H1 (cell line): ENCODE data around the gene APOL1. TPM values are rescaled to one million over a fixed set of nuclear protein-coding genes. Genes with fewer than 3 reads are reported as not detected.
"Not testable (repeated sequence)": the region's sequence is repeated elsewhere in the genome, so short reads cannot be mapped to it uniquely, and the experiment has no call there.

Source experiments
- CTCF ChIA-PET: fragments of 300-600 bp; sonication (Branson Sonifier 250); formaldehyde crosslinking; loops from one replicate; lab custom pipeline; 2021; ENCODE audit not compliant: partially characterized antibody; lab: Charles Lee
- POLR2A ChIA-PET: fragments of 300-600 bp; sonication (Branson Sonifier 250); formaldehyde crosslinking; loops from one replicate; lab custom pipeline; 2021; ENCODE audit warnings: inconsistent platforms; ENCODE audit not compliant: partially characterized antibody; lab: Charles Lee
- DNase-seq, 2 experiments: peaks; one replicate each; pipeline versions ENCODE4 v3.0.0 to v3.0.0-alpha.2; 2010 to 2022; ENCODE audit warnings: low spot score in 2 of 2, low read depth in 1 of 2, mixed read lengths in 1 of 2
- FAIRE-seq: peaks from 2 replicates; lab custom pipeline; 2011; peaks lifted over from hg19 to GRCh38; lab: Jason Lieb, UNC
- H2AFZ ChIP-seq: 2 replicates; pipeline ENCODE4 v1.8.1; 2012; ENCODE audit warnings: low read length, inconsistent platforms
- H2AK5ac ChIP-seq: 2 replicates; pipeline ENCODE4 v1.6.1; 2013; ENCODE audit warnings: low read depth, low read length
- H2BK120ac ChIP-seq: replicated peaks from 2 replicates; pipeline ENCODE3; 2013; ENCODE audit warnings: low read depth, low read length, inconsistent platforms
- H2BK12ac ChIP-seq: 2 replicates; pipeline ENCODE4 v1.6.1; 2013; ENCODE audit warnings: low read depth, low read length
- H2BK15ac ChIP-seq: 2 replicates; pipeline ENCODE4 v1.6.1; 2013; ENCODE audit warnings: low read length
- H2BK20ac ChIP-seq: 2 replicates; pipeline ENCODE4 v1.6.1; 2013; ENCODE audit warnings: low read length
- H2BK5ac ChIP-seq: 2 replicates; pipeline ENCODE4 v1.6.1; 2013; ENCODE audit warnings: low read depth, low read length
- H3K14ac ChIP-seq: 2 replicates; pipeline ENCODE4 v1.6.1; 2013; ENCODE audit warnings: inconsistent platforms; ENCODE audit not compliant: insufficient read length
- H3K18ac ChIP-seq: 2 replicates; pipeline ENCODE4 v1.6.1; 2013; ENCODE audit warnings: low read length; ENCODE audit errors: extremely low read depth
- H3K23ac ChIP-seq: 2 replicates; pipeline ENCODE4 v1.6.1; 2013; ENCODE audit warnings: inconsistent platforms; ENCODE audit not compliant: insufficient read length
- H3K23me2 ChIP-seq: 2 replicates; pipeline ENCODE4 v1.6.1; 2013; ENCODE audit warnings: low read depth, low read length
- H3K27ac ChIP-seq: 2 replicates; pipeline ENCODE4 v1.6.1; 2011; ENCODE audit warnings: low read depth, low read length, inconsistent platforms
- H3K27me3 ChIP-seq, 4 experiments: replicated peaks in 1 of 4; 1 replicate in 1 of 4; 2 replicates in 3 of 4; pipeline versions ENCODE4 v1.6.1 to v1.8.1; 2011 to 2013; ENCODE audit warnings: low read length in 3 of 4, mild to moderate bottlenecking in 3 of 4, inconsistent platforms in 2 of 4, mixed read lengths in 2 of 4, moderate library complexity in 1 of 4; ENCODE audit not compliant: control insufficient read depth in 3 of 4, insufficient read depth in 3 of 4; ENCODE audit errors: extremely low read depth in 1 of 4
- H3K36me3 ChIP-seq, 4 experiments: 2 replicates each; pipeline versions ENCODE4 v1.6.1 to v1.8.1; 2011 to 2013; ENCODE audit warnings: mild to moderate bottlenecking in 4 of 4, low read length in 3 of 4, moderate library complexity in 2 of 4, control low read depth in 1 of 4, inconsistent platforms in 1 of 4; ENCODE audit not compliant: insufficient read depth in 4 of 4, control insufficient read depth in 2 of 4
- H3K4ac ChIP-seq: replicated peaks from 2 replicates; pipeline ENCODE3; 2013; ENCODE audit warnings: low read length, low read depth, mixed read lengths, inconsistent platforms; ENCODE audit not compliant: insufficient read length
- H3K4me1 ChIP-seq, 4 experiments: replicated peaks in 1 of 4; 1 replicate in 1 of 4; 2 replicates in 3 of 4; pipeline versions ENCODE4 v1.6.1 to v1.8.1; 2011 to 2013; ENCODE audit warnings: low read length in 3 of 4, inconsistent platforms in 2 of 4, mixed read lengths in 1 of 4; ENCODE audit not compliant: insufficient read depth in 4 of 4, control insufficient read depth in 3 of 4
- H3K4me2 ChIP-seq, 2 experiments: 2 replicates each; pipeline versions ENCODE4 v1.6.1 to v1.8.1; 2011 to 2013; ENCODE audit warnings: low read depth in 2 of 2, low read length in 2 of 2, control low read depth in 1 of 2, inconsistent platforms in 1 of 2, mild to moderate bottlenecking in 1 of 2; ENCODE audit not compliant: insufficient read depth in 1 of 2
- H3K4me3 ChIP-seq, 4 experiments: fragments of 200-600, 300-600 bp in 1 of 4; sonication (generic), shearing (Covaris generic), sonication (Bioruptor Twin) in 1 of 4; 2 replicates each; pipeline versions ENCODE4 v1.5.1 to v1.8.1; 2011 to 2016; ENCODE audit warnings: low read length in 4 of 4, low read depth in 3 of 4, control low read depth in 2 of 4, inconsistent platforms in 2 of 4, mild to moderate bottlenecking in 2 of 4, mixed read lengths in 1 of 4, moderate library complexity in 1 of 4; ENCODE audit not compliant: insufficient read depth in 2 of 4; ENCODE audit errors: extremely low read depth in 1 of 4
- H3K56ac ChIP-seq: replicated peaks from 2 replicates; pipeline ENCODE3; 2013; ENCODE audit warnings: low read depth, mild to moderate bottlenecking, mixed read lengths, low read length, inconsistent platforms; ENCODE audit not compliant: insufficient read length
- H3K79me1 ChIP-seq: 2 replicates; pipeline ENCODE4 v1.6.1; 2013; ENCODE audit warnings: low read depth, low read length, control low read depth
- H3K79me2 ChIP-seq, 2 experiments: 2 replicates each; pipeline versions ENCODE4 v1.6.1 to v1.8.1; 2012 to 2013; ENCODE audit warnings: low read length in 2 of 2, mild to moderate bottlenecking in 2 of 2, inconsistent platforms in 1 of 2; ENCODE audit not compliant: insufficient read depth in 2 of 2, control insufficient read depth in 1 of 2
- H3K9ac ChIP-seq, 4 experiments: replicated peaks in 1 of 4; 1 replicate in 1 of 4; 2 replicates in 3 of 4; pipeline versions ENCODE4 v1.6.1 to v1.8.1; 2011 to 2013; ENCODE audit warnings: low read depth in 3 of 4, low read length in 3 of 4, control low read depth in 2 of 4, mild to moderate bottlenecking in 2 of 4, moderate library complexity in 2 of 4, inconsistent platforms in 1 of 4; ENCODE audit errors: extremely low read depth in 1 of 4
- H3K9me3 ChIP-seq, 2 experiments: 2 replicates each; pipeline versions ENCODE4 v1.6.1 to v1.8.1; 2012 to 2013; ENCODE audit warnings: mild to moderate bottlenecking in 2 of 2, moderate library complexity in 2 of 2, control low read depth in 1 of 2, inconsistent platforms in 1 of 2, low read depth in 1 of 2, low read length in 1 of 2, mixed read lengths in 1 of 2; ENCODE audit not compliant: insufficient read depth in 2 of 2
- H4K20me1 ChIP-seq, 2 experiments: replicated peaks in 1 of 2; 2 replicates each; pipeline versions ENCODE3 to v1.8.1; 2011 to 2013; ENCODE audit warnings: inconsistent platforms in 2 of 2, low read length in 2 of 2, mild to moderate bottlenecking in 1 of 2; ENCODE audit not compliant: insufficient read depth in 2 of 2, control insufficient read depth in 1 of 2
- H4K5ac ChIP-seq: 2 replicates; pipeline ENCODE4 v1.6.1; 2013; ENCODE audit warnings: low read length, low read depth, mixed read lengths, inconsistent platforms; ENCODE audit not compliant: insufficient read length
- H4K8ac ChIP-seq: 2 replicates; pipeline ENCODE4 v1.8.0; 2013; ENCODE audit warnings: mild to moderate bottlenecking, moderate library complexity, low read length, inconsistent platforms; ENCODE audit not compliant: insufficient read depth; ENCODE audit errors: extremely low read depth
- H4K91ac ChIP-seq: replicated peaks from 2 replicates; pipeline ENCODE3; 2013; ENCODE audit warnings: low read length, mixed read lengths, inconsistent platforms; ENCODE audit not compliant: insufficient read length
- WGBS, 2 experiments: shearing (Covaris generic) in 1 of 2; methylation state at CpG; one replicate each; pipeline versions ENCODE4 v1.1.6 to v1.1.7; 2013 to 2015; ENCODE audit warnings: low lambda C conversion rate in 2 of 2, mixed read lengths in 2 of 2, inconsistent platforms in 1 of 2, low coverage in 1 of 2, missing lambda C conversion rate in 1 of 2; ENCODE audit not compliant: insufficient replicate concordance in 2 of 2, insufficient coverage in 1 of 2, insufficient read length in 1 of 2; ENCODE audit errors: extremely low coverage in 1 of 2, missing lambda C conversion rate in 1 of 2; 5-methylcytosine and 5-hydroxymethylcytosine counted together
- polyA plus RNA-seq, 7 experiments: library from polyadenylated mRNA; depleted of rRNA in 3 of 7; stranded (reverse) in 5 of 7; unstranded in 2 of 7; fragments of >200 nt in 5 of 7; fragments of 200-250 nt in 2 of 7; gene quantifications; 1 replicate in 5 of 7; 2 replicates in 1 of 7; 4 replicates in 1 of 7; pipeline versions ENCODE4 v1.2.1 to v1.2.3, GENCODE V29; 2011 to 2013; ENCODE audit warnings: missing spikeins in 2 of 7, mixed read lengths in 2 of 7
- total RNA-seq: library from RNA; stranded (reverse); fragmentation: NEBNext Ultra II Directional; extraction: Animal tissue kit (Norgen Biotek cat#: 25700); gene quantifications from 2 replicates; pipeline ENCODE4 v1.2.1, GENCODE V29; 2021

The APOL1 gene
- total and polyA plus RNA-seq, 2 of the 8 experiments (the other 6 are each of a cell fraction or from before 2014, with no cell fraction given): not detected

DNA sequence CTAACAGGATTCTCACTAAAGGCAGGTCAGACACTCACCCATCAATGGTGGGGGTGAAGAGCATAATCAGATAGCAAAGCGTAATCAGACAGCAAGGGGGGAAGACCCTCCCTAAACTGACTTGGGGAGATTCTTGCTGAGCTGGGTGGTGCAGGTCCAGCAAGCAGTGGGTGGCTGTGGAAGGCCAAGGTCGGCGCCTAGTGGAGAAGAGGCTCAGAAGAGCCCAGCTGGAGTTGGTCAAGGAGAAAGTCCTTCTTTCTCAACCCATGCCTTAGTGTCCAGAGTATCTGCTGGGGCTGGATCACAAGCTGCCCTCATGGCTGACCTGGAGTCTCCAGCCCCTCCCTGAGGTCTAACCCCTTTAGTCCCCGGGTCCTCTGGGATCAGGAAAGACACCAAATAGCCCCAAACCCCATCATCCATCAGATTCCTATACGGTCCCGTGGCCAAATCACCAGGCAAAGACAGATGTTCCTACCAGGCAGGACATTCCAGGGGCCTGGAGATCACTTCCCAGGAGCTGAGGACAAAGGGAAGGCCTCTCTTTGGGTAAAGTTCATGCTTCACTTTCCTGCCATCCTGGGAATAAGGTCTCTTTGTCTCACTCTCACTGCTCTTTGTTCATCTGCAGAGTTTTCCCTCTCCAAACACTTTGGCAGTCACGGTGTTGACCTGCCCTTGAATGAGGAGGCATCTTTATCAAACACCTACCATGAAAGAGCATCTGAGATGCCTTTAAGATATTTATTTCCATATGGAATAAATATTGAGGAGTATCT, 11.1 kb downstream of the APOL1 start:
- not testable (repeated sequence) for H3K4me2 ChIP-seq, H3K4me1 ChIP-seq, H2BK120ac ChIP-seq, H4K20me1 ChIP-seq, H3K56ac ChIP-seq, H3K9ac ChIP-seq, FAIRE-seq, H3K79me2 ChIP-seq, H2BK20ac ChIP-seq, H2BK15ac ChIP-seq, H3K4ac ChIP-seq, H4K5ac ChIP-seq, H3K27ac ChIP-seq, H3K23me2 ChIP-seq, H2BK12ac ChIP-seq, H3K9me3 ChIP-seq, H3K23ac ChIP-seq, H4K8ac ChIP-seq, H3K79me1 ChIP-seq, H2AFZ ChIP-seq, H3K18ac ChIP-seq, H2BK5ac ChIP-seq, H2AK5ac ChIP-seq, H3K4me3 ChIP-seq, H3K36me3 ChIP-seq, DNase-seq, H3K14ac ChIP-seq, H4K91ac ChIP-seq, H3K27me3 ChIP-seq
- ChIA-PET CTCF (interaction anchor here (0.6 to 3.9 kb wide), 11 partner anchors 11 to 615 kb away, joined by 3 to 21 read pairs (median 3); partner anchors contain the start of gene APOL2), POLR2A (interaction anchor here (0.6 to 1.4 kb wide), 2 partner anchors 27 to 35 kb away, joined by 3 read pairs; no protein-coding TSS in a partner anchor)
- WGBS, 2 experiments: 92% methylated on average over 7 of the region's 7 CpGs; no CpG with 5 or more reads in 1 of the 2 experiments
